Adipocyte (in vitro differentiated cells): Measurements from ENCODE around the gene CNIH2.
A peak's percentile ranks its signal among the peaks of the same experiment; 100 is the strongest.
"Not testable (repeated sequence)": the region's sequence is repeated elsewhere in the genome, so short reads cannot be mapped to it uniquely, and the experiment has no call there.

ENCODE experiments used
- DNase-seq: peaks from one replicate; pipeline ENCODE4 v3.0.0-alpha.2; 2015; ENCODE audit warnings: low read depth
- H3K27me3 ChIP-seq: replicated peaks from 2 replicates; pipeline ENCODE4 v1.7.0; 2013; ENCODE audit warnings: mild to moderate bottlenecking, low read length, moderate library complexity; ENCODE audit not compliant: control insufficient read depth, insufficient read depth
- H3K36me3 ChIP-seq: 2 replicates; pipeline ENCODE4 v1.7.0; 2013; ENCODE audit warnings: low read length, mild to moderate bottlenecking, moderate library complexity; ENCODE audit not compliant: control insufficient read depth, insufficient read depth, severe bottlenecking
- H3K4me1 ChIP-seq: 2 replicates; pipeline ENCODE4 v1.7.0; 2013; ENCODE audit warnings: mild to moderate bottlenecking, low read length, moderate library complexity; ENCODE audit not compliant: control insufficient read depth, insufficient read depth
- H3K4me3 ChIP-seq: 2 replicates; pipeline ENCODE4 v1.7.0; 2013; ENCODE audit warnings: mild to moderate bottlenecking, low read length, moderate library complexity
- H3K9ac ChIP-seq: 2 replicates; pipeline ENCODE4 v1.7.0; 2013; ENCODE audit warnings: mild to moderate bottlenecking, low read length, moderate library complexity
- H3K9me3 ChIP-seq: 2 replicates; pipeline ENCODE4 v1.7.0; 2013; ENCODE audit warnings: mild to moderate bottlenecking, low read length, moderate library complexity; ENCODE audit not compliant: control insufficient read depth

The CNIH2 gene

GRCh38 chr11:66239998-66240780 is 37.8 kb upstream of the CNIH2 start:
- no peak for DNase-seq
- no peaks in the 10 kb centered on the region for H3K4me1 ChIP-seq
- H3K27me3 ChIP-seq = no peaks in the 10 kb centered on the region
- peaks cover 47% of the 10 kb centered on the region for H3K36me3 ChIP-seq
- no peak overlapping the region for H3K4me3 ChIP-seq
- H3K9ac ChIP-seq = no peak overlapping the region
- H3K9me3 ChIP-seq = no peaks in the 10 kb centered on the region

GRCh38 chr11:66240781-66241136 is 37.2 kb upstream of the CNIH2 start:
- H3K9ac ChIP-seq = no peak overlapping the region
- peaks cover 41% of the 10 kb centered on the region for H3K36me3 ChIP-seq
- no peaks in the 10 kb centered on the region for H3K27me3 ChIP-seq
- no peaks in the 10 kb centered on the region for H3K4me1 ChIP-seq
- H3K4me3 ChIP-seq = no peak overlapping the region
- no peak for DNase-seq
- no peaks in the 10 kb centered on the region for H3K9me3 ChIP-seq

- Histone ChIP-seq H3K36me3 (peaks cover 34% of the 10 kb centered on the region), H3K4me1 (peaks cover 4% of the 10 kb centered on the region), H3K4me3 (no peak overlapping the region), H3K9me3 (no peaks in the 10 kb centered on the region), H3K9ac (no peak overlapping the region), H3K27me3 (no peaks in the 10 kb centered on the region)
- no peak for DNase-seq
These were observed 35.7 kb upstream of the CNIH2 start for GRCh38 chr11:66242095-66242765.

- no peaks in the 10 kb centered on the region for H3K27me3 ChIP-seq
- H3K9ac ChIP-seq = no peak overlapping the region
These were observed 34.0 kb upstream of the CNIH2 start for GRCh38 chr11:66243782-66244535.

GRCh38 chr11:66247295-66247694 is 30.7 kb upstream of the CNIH2 start:
- Histone ChIP-seq H3K9ac (no peak overlapping the region), H3K36me3 (peaks cover 4% of the 10 kb centered on the region), H3K27me3 (no peaks in the 10 kb centered on the region), H3K4me1 (peaks cover 4% of the 10 kb centered on the region), H3K9me3 (no peaks in the 10 kb centered on the region), H3K4me3 (no peak overlapping the region)
- no peak for DNase-seq

More at GRCh38 chr11:66243782-66244535, 34.0 kb upstream of the CNIH2 start:
- no peaks in the 10 kb centered on the region for H3K9me3 ChIP-seq
- no peak overlapping the region for H3K4me3 ChIP-seq
- peaks cover 27% of the 10 kb centered on the region for H3K36me3 ChIP-seq
- DNase-seq = no peak
- H3K4me1 ChIP-seq = peaks cover 4% of the 10 kb centered on the region

GRCh38 chr11:66247801-66248200 is 30.2 kb upstream of the CNIH2 start:
- no peaks in the 10 kb centered on the region for H3K36me3 ChIP-seq
- H3K9me3 ChIP-seq = no peaks in the 10 kb centered on the region

GRCh38 chr11:66248903-66249302 is 29.1 kb upstream of the CNIH2 start:
- Histone ChIP-seq H3K9me3 (no peaks in the 10 kb centered on the region), H3K9ac (no peak overlapping the region), H3K4me1 (peaks cover 17% of the 10 kb centered on the region), H3K4me3 (no peak overlapping the region), H3K36me3 (no peaks in the 10 kb centered on the region), H3K27me3 (no peaks in the 10 kb centered on the region)
- DNase-seq = no peak

More at GRCh38 chr11:66247801-66248200, 30.2 kb upstream of the CNIH2 start:
- DNase-seq = no peak
- H3K9ac ChIP-seq = no peak overlapping the region
- no peak overlapping the region for H3K4me3 ChIP-seq
- no peaks in the 10 kb centered on the region for H3K27me3 ChIP-seq
- H3K4me1 ChIP-seq = peaks cover 9% of the 10 kb centered on the region

GRCh38 chr11:66251809-66252208 is 26.2 kb upstream of the CNIH2 start:
- H3K9me3 ChIP-seq = no peaks in the 10 kb centered on the region
- DNase-seq = no peak
- H3K36me3 ChIP-seq = no peaks in the 10 kb centered on the region
- H3K4me3 ChIP-seq = no peak overlapping the region
- peaks cover 28% of the 10 kb centered on the region for H3K4me1 ChIP-seq
- no peaks in the 10 kb centered on the region for H3K27me3 ChIP-seq
- no peak overlapping the region for H3K9ac ChIP-seq

- H3K4me3 ChIP-seq, H3K9me3 ChIP-seq, H3K27me3 ChIP-seq, DNase-seq, H3K36me3 ChIP-seq: not testable (repeated sequence)
- peaks cover 32% of the 10 kb centered on the region for H3K4me1 ChIP-seq
- H3K9ac ChIP-seq = peak overlapping the region; percentile 62
These were observed 24.9 kb upstream of the CNIH2 start for GRCh38 chr11:66253081-66253480.

GRCh38 chr11:66258473-66258893 is 19.5 kb upstream of the CNIH2 start:
- no peaks in the 10 kb centered on the region for H3K9me3 ChIP-seq
- no peaks in the 10 kb centered on the region for H3K27me3 ChIP-seq
- peak overlapping the region; percentile 93 for H3K4me3 ChIP-seq
- peaks cover 27% of the 10 kb centered on the region for H3K36me3 ChIP-seq
- peaks cover 29% of the 10 kb centered on the region for H3K4me1 ChIP-seq
- H3K9ac ChIP-seq = peak overlapping the region; percentile 94
- DNase-seq = no peak

- H3K9me3 ChIP-seq = no peaks in the 10 kb centered on the region
- H3K9ac ChIP-seq = peak overlapping the region; percentile 94
- H3K4me1 ChIP-seq = peaks cover 22% of the 10 kb centered on the region
- no peaks in the 10 kb centered on the region for H3K27me3 ChIP-seq
- peaks cover 33% of the 10 kb centered on the region for H3K36me3 ChIP-seq
- H3K4me3 ChIP-seq = no peak overlapping the region
- DNase-seq = no peak
These were observed 18.8 kb upstream of the CNIH2 start for GRCh38 chr11:66259225-66259624.
